ENCODE results near the gene ST3GAL2. TPM values are rescaled to one million over a fixed set of nuclear protein-coding genes. Genes with fewer than 3 reads are reported as not detected.

The ST3GAL2 gene
- total RNA-seq, 1 experiment from 2014 or later, result 9.7 TPM

DNA sequence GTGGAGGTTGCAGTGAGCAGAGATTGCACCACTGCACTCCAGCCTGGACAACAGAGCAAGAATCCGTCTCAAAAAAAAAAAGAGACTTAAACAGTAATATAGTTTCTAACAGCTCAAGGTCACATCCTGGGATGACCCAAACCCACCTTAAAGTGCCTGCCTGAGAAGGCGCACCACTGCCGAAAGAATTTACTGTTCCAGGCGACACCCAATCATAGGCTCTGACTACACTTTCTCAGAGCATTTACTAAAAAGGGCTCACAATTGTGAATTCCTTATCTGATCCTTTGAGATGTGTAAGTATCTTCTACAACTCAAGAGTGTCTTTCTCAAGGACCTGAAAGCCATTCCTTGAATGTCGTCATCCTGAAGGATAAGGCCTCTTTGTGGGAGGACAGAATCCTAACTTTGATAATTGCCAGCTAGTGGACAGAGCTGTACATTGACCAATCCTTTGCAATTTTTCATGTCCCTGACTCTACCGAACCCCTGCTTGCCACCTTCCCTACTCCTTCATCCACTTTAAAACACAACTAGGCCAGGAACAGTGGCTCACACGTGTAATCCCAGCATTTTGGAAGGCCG lies 2.6 kb upstream of the ST3GAL2 start:
- no peak for DNase-seq
- Mint-ChIP-seq H3K27me3 (ENCODE audit: unreplicated experiment) (no peaks in the 10 kb centered on the region), H3K4me1 (ENCODE audit: low read depth, unreplicated experiment) (peaks cover 22% of the 10 kb centered on the region), H3K36me3 (ENCODE audit: insufficient read depth, unreplicated experiment) (peaks cover 22% of the 10 kb centered on the region), H3K27ac (ENCODE audit: unreplicated experiment) (no peak overlapping the region), H3K9me3 (ENCODE audit: low read depth, unreplicated experiment) (no peaks in the 10 kb centered on the region), H3K4me3 (ENCODE audit: low read depth, unreplicated experiment) (no peak overlapping the region)
- CTCF ChIA-PET, result interaction anchor here (0.6 kb wide), 1 partner anchor 82 kb away, joined by 5 read pairs; no protein-coding TSS in a partner anchor
- intact Hi-C loops (cut with micrococcal nuclease; ENCODE audit: unreplicated experiment), result loop anchor here (5.0 kb wide), 1 partner anchor 59 kb away; no protein-coding TSS in a partner anchor
- BruUV-seq (replicated peaks), result no TSS peak
- TF ChIP-seq, protein P1, sequence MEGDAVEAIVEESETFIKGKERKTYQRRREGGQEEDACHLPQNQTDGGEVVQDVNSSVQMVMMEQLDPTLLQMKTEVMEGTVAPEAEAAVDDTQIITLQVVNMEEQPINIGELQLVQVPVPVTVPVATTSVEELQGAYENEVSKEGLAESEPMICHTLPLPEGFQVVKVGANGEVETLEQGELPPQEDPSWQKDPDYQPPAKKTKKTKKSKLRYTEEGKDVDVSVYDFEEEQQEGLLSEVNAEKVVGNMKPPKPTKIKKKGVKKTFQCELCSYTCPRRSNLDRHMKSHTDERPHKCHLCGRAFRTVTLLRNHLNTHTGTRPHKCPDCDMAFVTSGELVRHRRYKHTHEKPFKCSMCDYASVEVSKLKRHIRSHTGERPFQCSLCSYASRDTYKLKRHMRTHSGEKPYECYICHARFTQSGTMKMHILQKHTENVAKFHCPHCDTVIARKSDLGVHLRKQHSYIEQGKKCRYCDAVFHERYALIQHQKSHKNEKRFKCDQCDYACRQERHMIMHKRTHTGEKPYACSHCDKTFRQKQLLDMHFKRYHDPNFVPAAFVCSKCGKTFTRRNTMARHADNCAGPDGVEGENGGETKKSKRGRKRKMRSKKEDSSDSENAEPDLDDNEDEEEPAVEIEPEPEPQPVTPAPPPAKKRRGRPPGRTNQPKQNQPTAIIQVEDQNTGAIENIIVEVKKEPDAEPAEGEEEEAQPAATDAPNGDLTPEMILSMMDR (IDR thresholded peaks at IDR 0.05; ENCODE audit: unreplicated experiment), result no peak

GRCh38 chr16:70440009-70440692 lies 1.3 kb upstream of the ST3GAL2 start:
- H3K36me3 Mint-ChIP-seq (ENCODE audit: insufficient read depth, unreplicated experiment), result peaks cover 22% of the 10 kb centered on the region
- CTCF ChIA-PET, result interaction anchor here (0.6 kb wide), 1 partner anchor 11 kb away, joined by 8 read pairs; no protein-coding TSS in a partner anchor
- BruUV-seq (replicated peaks), result no TSS peak
- H3K4me3 Mint-ChIP-seq (ENCODE audit: low read depth, unreplicated experiment), result peak overlapping the region; percentile 72
- TF ChIP-seq, protein P1 (IDR thresholded peaks at IDR 0.05; ENCODE audit: unreplicated experiment), result no peak
- H3K9me3 Mint-ChIP-seq (ENCODE audit: low read depth, unreplicated experiment), result no peaks in the 10 kb centered on the region
- H3K27ac Mint-ChIP-seq (ENCODE audit: unreplicated experiment), result no peak overlapping the region
- H3K4me1 Mint-ChIP-seq (ENCODE audit: low read depth, unreplicated experiment), result peaks cover 22% of the 10 kb centered on the region
- intact Hi-C loops (cut with micrococcal nuclease; ENCODE audit: unreplicated experiment), result loop anchor here (5.0 kb wide), 1 partner anchor 58 kb away; no protein-coding TSS in a partner anchor
- H3K27me3 Mint-ChIP-seq (ENCODE audit: unreplicated experiment), result no peaks in the 10 kb centered on the region
- no peak for DNase-seq

DNA sequence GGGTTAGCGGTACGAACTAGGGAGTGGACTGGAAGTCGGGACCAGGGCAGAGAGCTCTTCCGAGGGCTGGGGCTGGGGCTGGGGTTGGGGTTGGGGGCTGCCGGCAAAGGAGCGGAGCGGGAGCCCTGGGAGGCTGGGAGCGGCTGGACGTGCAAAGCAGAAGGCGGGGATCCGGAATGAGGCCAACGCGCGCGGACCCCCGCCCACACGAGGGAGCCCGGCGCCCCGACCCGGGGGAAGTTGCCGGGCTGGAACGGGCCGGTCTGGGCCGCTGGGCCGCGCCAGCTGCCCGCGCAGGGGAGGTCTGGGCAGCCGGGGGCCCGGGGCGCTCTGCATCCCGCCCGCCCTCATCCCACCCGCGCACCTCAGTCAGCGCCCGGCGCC lies 323 bp downstream of the ST3GAL2 start:
- H3K4me1 Mint-ChIP-seq (ENCODE audit: low read depth, unreplicated experiment), result peaks cover 22% of the 10 kb centered on the region
- peaks cover 22% of the 10 kb centered on the region for H3K36me3 Mint-ChIP-seq (ENCODE audit: insufficient read depth, unreplicated experiment)
- no peak for DNase-seq
- no peaks in the 10 kb centered on the region for H3K27me3 Mint-ChIP-seq (ENCODE audit: unreplicated experiment)
- no peak overlapping the region for H3K27ac Mint-ChIP-seq (ENCODE audit: unreplicated experiment)
- TF ChIP-seq, protein P1 (IDR thresholded peaks at IDR 0.05; ENCODE audit: unreplicated experiment), result no peak
- CTCF ChIA-PET, result interaction anchor here (1.2 to 2.1 kb wide), 5 partner anchors 11 to 59 kb away, joined by 4 to 13 read pairs (median 4); partner anchors contain the start of gene FCSK
- BruUV-seq (replicated peaks), result no TSS peak
- H3K4me3 Mint-ChIP-seq (ENCODE audit: low read depth, unreplicated experiment), result peak overlapping the region; percentile 72
- H3K9me3 Mint-ChIP-seq (ENCODE audit: low read depth, unreplicated experiment), result no peaks in the 10 kb centered on the region
- intact Hi-C loops (cut with micrococcal nuclease; ENCODE audit: unreplicated experiment), result no loop called here

DNA sequence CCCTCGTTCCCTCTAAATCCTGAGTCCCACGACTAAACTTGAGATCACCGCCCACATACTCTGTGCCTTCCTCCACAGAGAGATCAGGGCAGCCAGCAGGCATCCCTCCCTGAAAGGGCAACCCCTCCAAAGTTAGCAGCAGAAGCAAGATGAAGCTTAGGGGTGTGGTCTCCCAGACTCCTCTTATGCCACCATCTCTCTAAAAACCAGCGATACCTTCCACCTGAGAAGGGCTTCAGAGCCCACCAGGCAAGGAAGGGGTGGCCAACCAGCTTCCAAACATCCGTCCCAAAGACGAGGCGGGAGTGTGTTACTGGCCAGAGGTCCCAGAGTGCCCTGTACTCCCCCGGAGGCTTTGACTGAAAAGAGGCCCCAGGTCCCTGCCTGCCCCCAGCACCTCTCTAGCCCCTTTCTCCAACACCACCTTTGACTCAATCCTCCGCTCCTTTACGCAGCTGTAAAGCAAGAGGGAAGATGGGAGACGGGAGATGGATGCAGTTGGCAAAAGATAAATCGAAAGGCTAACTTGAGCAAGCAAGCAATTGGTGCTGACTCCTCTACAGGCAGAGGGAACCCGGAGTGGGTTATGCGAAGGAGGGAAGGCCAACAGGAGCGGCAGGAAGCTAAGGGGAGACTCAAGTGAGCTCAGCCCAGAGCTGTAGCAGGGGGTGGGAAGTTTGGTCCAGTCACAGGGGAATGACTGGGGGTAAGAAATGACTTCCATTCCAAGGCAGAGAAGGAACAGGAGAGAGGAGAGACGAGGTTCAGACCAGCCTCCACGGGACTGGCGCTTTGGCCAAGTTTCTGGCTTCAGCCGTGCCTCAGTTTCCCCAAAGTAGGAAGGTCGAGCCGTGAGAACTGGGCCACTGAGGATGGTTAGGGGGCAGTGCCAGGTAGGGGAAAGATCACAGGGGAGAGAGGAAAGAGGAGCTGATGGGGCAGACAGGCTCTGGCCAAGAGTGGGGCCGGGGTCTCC lies 1.0 kb downstream of the ST3GAL2 start:
- Mint-ChIP-seq H3K9me3 (ENCODE audit: low read depth, unreplicated experiment) (no peaks in the 10 kb centered on the region), H3K4me3 (ENCODE audit: low read depth, unreplicated experiment) (peak overlapping the region; percentile 72), H3K36me3 (ENCODE audit: insufficient read depth, unreplicated experiment) (peaks cover 22% of the 10 kb centered on the region), H3K4me1 (ENCODE audit: low read depth, unreplicated experiment) (peaks cover 22% of the 10 kb centered on the region), H3K27ac (ENCODE audit: unreplicated experiment) (peak overlapping the region; percentile 5), H3K27me3 (ENCODE audit: unreplicated experiment) (no peaks in the 10 kb centered on the region)
- TSS peak; percentile 30 for BruUV-seq (replicated peaks)
- no peak for DNase-seq
- intact Hi-C loops (cut with micrococcal nuclease; ENCODE audit: unreplicated experiment), result no loop called here
- CTCF ChIA-PET, result interaction anchor here (0.6 to 2.1 kb wide), 6 partner anchors 10 to 313 kb away, joined by 3 to 13 read pairs (median 4); partner anchors contain the start of gene FCSK
- TF ChIP-seq, protein P1 (IDR thresholded peaks at IDR 0.05; ENCODE audit: unreplicated experiment), result no peak
